ENCODE measurements around the gene UNC5A.

UNC5A gene

DNA sequence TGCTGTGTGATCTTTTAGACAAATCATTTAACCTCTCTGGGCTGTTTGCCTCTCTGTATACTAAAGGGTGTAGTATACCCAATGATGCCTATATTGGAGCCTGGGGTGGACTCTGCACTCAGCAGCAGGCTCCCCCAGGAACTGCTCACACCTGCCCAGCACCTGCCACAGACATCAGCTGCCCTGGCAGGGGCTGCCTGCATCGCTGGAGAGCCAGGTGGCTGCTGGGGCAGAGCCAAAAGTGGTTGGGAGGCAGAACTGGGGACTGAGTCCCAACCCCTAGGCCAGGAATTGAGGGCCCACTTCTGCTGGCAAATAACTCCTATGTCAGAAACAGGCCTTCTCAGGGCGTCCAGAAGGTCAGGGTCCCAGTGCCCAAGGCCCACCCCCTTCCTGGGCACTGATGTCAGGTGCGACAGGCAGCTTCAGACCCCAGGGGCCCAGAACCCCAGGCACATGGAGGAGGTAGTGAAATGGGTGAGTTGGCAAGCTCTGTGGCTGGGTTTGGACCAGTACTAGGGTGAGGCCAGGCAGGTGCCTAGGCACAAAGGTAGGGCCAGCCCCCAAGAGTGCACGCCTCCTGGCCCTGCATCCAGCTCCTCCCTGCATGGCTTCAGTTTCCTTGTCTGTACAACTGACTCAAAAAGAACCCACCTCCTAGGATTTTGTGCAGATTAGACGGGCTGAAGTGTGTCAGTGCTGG, 5.8 kb downstream of the UNC5A start:
- 81% methylated on average over 5 of the region's 5 CpGs for WGBS
- Histone ChIP-seq H3K9me3 (ENCODE audit: insufficient read depth, low read depth, low read length) (no peaks in the 10 kb centered on the region), H3K4me1 (ENCODE audit: insufficient read depth, low read length) (peaks cover 18% of the 10 kb centered on the region), H3K9ac (ENCODE audit: low read depth, low read length) (no peak overlapping the region), H3K27me3 (ENCODE audit: insufficient read depth, low read length) (peaks cover 68% of the 10 kb centered on the region), H3K27ac (ENCODE audit: low read depth, low read length) (no peak overlapping the region), H3K4me3 (ENCODE audit: low read length) (no peak overlapping the region), H3K36me3 (ENCODE audit: insufficient read depth, low read length) (no peaks in the 10 kb centered on the region)

DNA sequence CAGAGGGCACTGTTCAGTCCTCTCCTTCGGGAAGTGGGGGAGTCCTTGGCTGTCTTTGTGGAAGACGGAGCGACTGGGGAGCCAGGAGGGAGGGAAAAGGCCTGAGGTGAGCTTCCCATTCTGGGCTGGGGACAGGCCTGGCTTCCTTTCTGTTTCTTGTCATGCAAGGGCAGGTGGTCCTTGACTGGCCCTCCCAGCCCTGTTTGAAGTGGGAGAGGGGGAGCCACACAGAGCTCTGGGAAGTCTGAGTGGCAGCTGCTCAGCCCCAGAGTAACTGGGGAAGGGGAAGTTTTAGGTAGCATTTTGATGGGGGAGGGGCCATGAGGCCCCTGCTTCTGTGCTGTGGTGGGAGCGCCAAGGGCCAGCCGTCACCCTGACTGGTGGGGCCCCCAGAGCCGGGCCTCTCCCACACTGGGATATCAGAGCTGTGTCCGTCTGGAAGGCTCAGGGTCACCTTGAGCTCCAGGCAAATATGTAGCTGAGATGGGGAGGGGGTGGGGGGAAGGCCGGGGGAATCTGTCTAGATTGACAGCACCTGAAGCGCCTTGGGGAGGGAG, 6.5 kb downstream of the UNC5A start:
- H3K36me3 ChIP-seq (ENCODE audit: insufficient read depth, low read length) = no peaks in the 10 kb centered on the region
- no peak overlapping the region for H3K9ac ChIP-seq (ENCODE audit: low read depth, low read length)
- H3K27me3 ChIP-seq (ENCODE audit: insufficient read depth, low read length) = peaks cover 63% of the 10 kb centered on the region
- peak overlapping the region; percentile 52 for H3K4me3 ChIP-seq (ENCODE audit: low read length)
- no peak overlapping the region for H3K27ac ChIP-seq (ENCODE audit: low read depth, low read length)
- no peaks in the 10 kb centered on the region for H3K9me3 ChIP-seq (ENCODE audit: insufficient read depth, low read depth, low read length)
- 22% methylated on average over 9 of the region's 9 CpGs for WGBS
- H3K4me1 ChIP-seq (ENCODE audit: insufficient read depth, low read length) = peaks cover 18% of the 10 kb centered on the region

DNA sequence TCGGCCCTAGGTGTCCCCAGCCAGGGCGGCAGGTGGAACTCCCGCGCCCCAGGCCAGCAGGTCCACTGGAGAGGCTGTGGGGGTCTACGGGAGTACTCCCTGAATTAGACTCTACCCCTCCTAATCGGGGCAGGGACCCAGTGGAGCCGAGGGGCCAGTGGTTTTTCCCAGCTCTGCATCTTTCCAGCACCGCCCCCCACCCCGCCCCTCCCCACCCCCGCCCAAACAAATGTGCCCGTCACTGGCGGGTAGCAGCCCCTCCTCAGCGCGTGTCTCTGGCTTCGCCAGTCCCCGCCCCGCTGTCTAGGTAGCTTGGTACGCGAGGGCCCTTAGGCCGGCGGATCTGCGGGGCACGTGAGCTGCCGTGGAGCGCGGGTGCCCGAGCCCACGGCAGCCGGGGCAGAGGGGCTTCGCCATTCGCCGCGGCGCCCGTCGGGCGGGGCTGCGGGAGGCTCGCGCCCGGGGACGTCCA, 7.0 kb downstream of the UNC5A start:
- peak overlapping the region; percentile 64 for H3K9ac ChIP-seq (ENCODE audit: low read depth, low read length)
- H3K4me1 ChIP-seq (ENCODE audit: insufficient read depth, low read length) = peaks cover 18% of the 10 kb centered on the region
- no peaks in the 10 kb centered on the region for H3K36me3 ChIP-seq (ENCODE audit: insufficient read depth, low read length)
- H3K9me3 ChIP-seq (ENCODE audit: insufficient read depth, low read depth, low read length) = no peaks in the 10 kb centered on the region
- no peak overlapping the region for H3K27ac ChIP-seq (ENCODE audit: low read depth, low read length)
- 2% methylated on average over 39 of the region's 42 CpGs for WGBS
- H3K4me3 ChIP-seq (ENCODE audit: low read length) = peak overlapping the region; percentile 52
- peaks cover 58% of the 10 kb centered on the region for H3K27me3 ChIP-seq (ENCODE audit: insufficient read depth, low read length)

DNA sequence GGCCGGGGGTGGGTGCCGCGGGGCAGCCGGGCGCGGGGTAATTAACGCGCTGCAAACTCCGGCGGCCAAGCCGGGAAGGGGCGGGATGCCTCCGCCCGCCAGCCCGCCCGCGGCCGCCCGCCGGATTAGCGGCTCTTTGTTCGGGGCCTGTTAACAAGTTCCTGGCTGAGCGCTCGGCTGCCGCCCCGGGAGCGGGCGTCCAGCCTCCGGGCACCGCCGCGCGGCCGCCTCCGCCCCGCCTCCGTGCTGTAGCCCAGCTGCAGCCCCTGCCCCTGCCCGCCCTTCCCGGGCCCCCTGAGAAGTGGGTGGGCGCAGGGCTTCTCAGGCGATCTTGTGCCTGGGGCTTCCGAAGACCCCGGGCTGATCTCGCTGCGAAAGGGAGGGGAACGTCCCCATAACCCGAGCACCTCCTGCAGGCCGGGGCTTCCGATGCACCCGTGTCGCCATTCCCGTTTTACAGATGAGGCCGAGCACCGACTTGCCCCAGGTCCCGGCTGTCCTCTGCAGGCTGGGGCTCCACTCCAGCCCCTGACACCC, 7.5 kb downstream of the UNC5A start:
- H3K9me3 ChIP-seq (ENCODE audit: insufficient read depth, low read depth, low read length) = no peaks in the 10 kb centered on the region
- peaks cover 18% of the 10 kb centered on the region for H3K4me1 ChIP-seq (ENCODE audit: insufficient read depth, low read length)
- no peaks in the 10 kb centered on the region for H3K36me3 ChIP-seq (ENCODE audit: insufficient read depth, low read length)
- H3K27me3 ChIP-seq (ENCODE audit: insufficient read depth, low read length) = peaks cover 54% of the 10 kb centered on the region
- H3K27ac ChIP-seq (ENCODE audit: low read depth, low read length) = no peak overlapping the region
- peak overlapping the region; percentile 52 for H3K4me3 ChIP-seq (ENCODE audit: low read length)
- WGBS = under 1% methylated on average over 55 of the region's 55 CpGs
- peak overlapping the region; percentile 64 for H3K9ac ChIP-seq (ENCODE audit: low read depth, low read length)

- no peak overlapping the region for H3K27ac ChIP-seq (ENCODE audit: low read depth, low read length)
- H3K36me3 ChIP-seq (ENCODE audit: insufficient read depth, low read length) = no peaks in the 10 kb centered on the region
- H3K9me3 ChIP-seq (ENCODE audit: insufficient read depth, low read depth, low read length) = no peaks in the 10 kb centered on the region
- peaks cover 18% of the 10 kb centered on the region for H3K4me1 ChIP-seq (ENCODE audit: insufficient read depth, low read length)
- H3K9ac ChIP-seq (ENCODE audit: low read depth, low read length) = no peak overlapping the region
- H3K4me3 ChIP-seq (ENCODE audit: low read length) = peak overlapping the region; percentile 52
- peaks cover 48% of the 10 kb centered on the region; the same call in 1 of the 2 replicates for H3K27me3 ChIP-seq (ENCODE audit: insufficient read depth, low read length)
- 56% methylated on average over 12 of the region's 12 CpGs for WGBS
Observed at GRCh38 chr5:176818391-176819098, 8.2 kb downstream of the UNC5A start.

DNA sequence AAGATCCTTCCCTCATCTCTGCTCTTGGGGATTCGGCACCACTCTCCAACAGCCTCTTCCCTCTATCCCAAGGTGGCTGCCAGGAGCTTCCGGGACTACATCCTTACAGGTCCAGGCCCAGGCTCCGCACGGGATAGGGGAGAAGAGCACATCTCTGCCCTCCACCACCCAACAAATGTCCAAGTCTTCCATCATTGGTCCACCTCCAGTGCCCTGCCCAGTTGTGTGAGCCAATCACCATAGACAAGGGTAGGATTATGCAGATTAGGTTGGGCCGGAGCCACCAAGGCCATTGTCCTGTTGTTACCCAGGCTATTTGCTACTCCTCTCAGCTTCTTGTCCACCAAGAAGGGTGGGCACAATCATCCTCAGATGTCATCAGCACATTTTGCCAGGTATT, 9.1 kb downstream of the UNC5A start:
- WGBS = 89% methylated on average over 5 of the region's 5 CpGs
- peaks cover 18% of the 10 kb centered on the region for H3K4me1 ChIP-seq (ENCODE audit: insufficient read depth, low read length)
- H3K9me3 ChIP-seq (ENCODE audit: insufficient read depth, low read depth, low read length) = no peaks in the 10 kb centered on the region
- H3K9ac ChIP-seq (ENCODE audit: low read depth, low read length) = no peak overlapping the region
- peaks cover 42% of the 10 kb centered on the region; the same call in 1 of the 2 replicates for H3K27me3 ChIP-seq (ENCODE audit: insufficient read depth, low read length)
- H3K27ac ChIP-seq (ENCODE audit: low read depth, low read length) = no peak overlapping the region
- no peak overlapping the region for H3K4me3 ChIP-seq (ENCODE audit: low read length)
- no peaks in the 10 kb centered on the region for H3K36me3 ChIP-seq (ENCODE audit: insufficient read depth, low read length)

- H3K4me1 ChIP-seq (ENCODE audit: insufficient read depth, low read length) = peaks cover 15% of the 10 kb centered on the region
- H3K27me3 ChIP-seq (ENCODE audit: insufficient read depth, low read length) = peaks cover 32% of the 10 kb centered on the region; the same call in 1 of the 2 replicates
Observed at GRCh38 chr5:176820937-176821336, 10.6 kb downstream of the UNC5A start.

GRCh38 chr5:176821441-176821840, 11.1 kb downstream of the UNC5A start:
- 96% methylated on average over 6 of the region's 6 CpGs for WGBS
- Histone ChIP-seq H3K9ac (ENCODE audit: low read depth, low read length) (no peak overlapping the region), H3K4me3 (ENCODE audit: low read length) (no peak overlapping the region), H3K27ac (ENCODE audit: low read depth, low read length) (no peak overlapping the region), H3K27me3 (ENCODE audit: insufficient read depth, low read length) (peaks cover 27% of the 10 kb centered on the region; the same call in 1 of the 2 replicates), H3K36me3 (ENCODE audit: insufficient read depth, low read length) (no peaks in the 10 kb centered on the region), H3K9me3 (ENCODE audit: insufficient read depth, low read depth, low read length) (no peaks in the 10 kb centered on the region), H3K4me1 (ENCODE audit: insufficient read depth, low read length) (peaks cover 13% of the 10 kb centered on the region)

More at GRCh38 chr5:176820937-176821336, 10.6 kb downstream of the UNC5A start:
- no peak overlapping the region for H3K27ac ChIP-seq (ENCODE audit: low read depth, low read length)
- H3K4me3 ChIP-seq (ENCODE audit: low read length) = no peak overlapping the region
- H3K9ac ChIP-seq (ENCODE audit: low read depth, low read length) = no peak overlapping the region
- H3K9me3 ChIP-seq (ENCODE audit: insufficient read depth, low read depth, low read length) = no peaks in the 10 kb centered on the region
- no peaks in the 10 kb centered on the region for H3K36me3 ChIP-seq (ENCODE audit: insufficient read depth, low read length)
- 92% methylated on average over 7 of the region's 7 CpGs for WGBS

DNA sequence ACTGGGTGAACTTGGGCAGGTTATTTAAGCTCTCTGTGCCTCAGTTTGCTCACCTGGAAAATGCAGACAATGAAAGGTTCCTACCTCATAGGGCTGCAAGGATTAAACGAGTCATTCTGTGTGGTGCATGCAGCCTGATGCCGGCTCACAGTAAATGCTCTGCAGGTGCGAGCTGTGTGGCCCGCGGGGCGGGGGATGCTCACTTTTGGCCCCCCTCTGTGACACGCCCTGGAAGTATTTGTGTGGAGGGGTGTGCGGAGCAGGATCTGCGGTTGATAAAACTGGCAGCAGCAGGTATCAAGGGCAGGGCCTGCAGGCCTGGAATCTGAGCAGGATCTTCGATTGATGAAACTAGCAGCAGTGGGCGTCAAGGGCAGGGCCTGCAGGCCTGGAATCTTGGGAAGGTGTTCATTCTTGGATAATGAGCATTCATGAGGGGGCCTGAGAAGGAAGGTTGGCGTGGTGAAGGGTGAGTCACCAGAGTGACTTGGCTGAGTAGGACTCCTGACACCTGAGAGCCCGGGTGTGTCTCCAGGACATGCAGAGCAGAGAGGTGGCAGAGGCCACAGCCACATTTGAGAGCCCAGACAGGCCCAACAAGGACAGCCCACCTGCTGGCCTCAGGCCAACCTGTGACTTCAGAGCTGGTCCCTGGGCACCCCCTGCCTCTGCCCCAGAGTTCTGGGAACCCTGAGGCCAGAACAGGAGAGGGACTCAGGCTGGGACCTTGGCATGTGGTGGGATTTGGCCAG, 11.9 kb downstream of the UNC5A start:
- Histone ChIP-seq H3K27me3 (ENCODE audit: insufficient read depth, low read length) (peaks cover 21% of the 10 kb centered on the region; the same call in 1 of the 2 replicates), H3K36me3 (ENCODE audit: insufficient read depth, low read length) (no peaks in the 10 kb centered on the region), H3K4me3 (ENCODE audit: low read length) (no peak overlapping the region), H3K9ac (ENCODE audit: low read depth, low read length) (no peak overlapping the region), H3K4me1 (ENCODE audit: insufficient read depth, low read length) (peaks cover 7% of the 10 kb centered on the region), H3K27ac (ENCODE audit: low read depth, low read length) (no peak overlapping the region), H3K9me3 (ENCODE audit: insufficient read depth, low read depth, low read length) (no peaks in the 10 kb centered on the region)
- 80% methylated on average over 13 of the region's 13 CpGs for WGBS

GRCh38 chr5:176822793-176823481, 12.6 kb downstream of the UNC5A start:
- Histone ChIP-seq H3K36me3 (ENCODE audit: insufficient read depth, low read length) (no peaks in the 10 kb centered on the region), H3K9ac (ENCODE audit: low read depth, low read length) (no peak overlapping the region), H3K27me3 (ENCODE audit: insufficient read depth, low read length) (peaks cover 21% of the 10 kb centered on the region; the same call in 1 of the 2 replicates), H3K9me3 (ENCODE audit: insufficient read depth, low read depth, low read length) (no peaks in the 10 kb centered on the region), H3K4me3 (ENCODE audit: low read length) (no peak overlapping the region), H3K4me1 (ENCODE audit: insufficient read depth, low read length) (peaks cover 7% of the 10 kb centered on the region), H3K27ac (ENCODE audit: low read depth, low read length) (no peak overlapping the region)
- 88% methylated on average over 21 of the region's 21 CpGs for WGBS

Data from HUES64 (cell line).